ENCODE measurements around the gene CRYGC.

Gene CRYGC

GRCh38 chr2:208092093-208092832 is 37.4 kb downstream of the CRYGC start:
- no peak for DNase-seq

- DNase-seq, result no peak
These were observed 39.2 kb downstream of the CRYGC start for GRCh38 chr2:208090420-208090819.

GRCh38 chr2:208086029-208086428 is 43.6 kb downstream of the CRYGC start:
- DNase-seq, result no peak

- no peak for DNase-seq
These were observed 45.8 kb downstream of the CRYGC start for GRCh38 chr2:208083807-208084206.

Data from HCEC 1CT (cell line).